ENCODE measurements around the gene AP5S1. TPM values are rescaled to one million over a fixed set of nuclear protein-coding genes. Genes with fewer than 3 reads are reported as not detected.

Gene AP5S1
- total RNA-seq, 1 donor = 17.7 TPM

- DNase-seq (ENCODE audit: low read depth) = no peak
- no peak for TF ChIP-seq CTCF (IDR thresholded peaks at IDR 0.05; ENCODE audit: insufficient read depth, low read depth, low read length)
- no peak overlapping the region for H3K4me3 ChIP-seq (ENCODE audit: low read depth, low read length)
Observed at GRCh38 chr20:3865887-3866407, 45.6 kb downstream of the AP5S1 start.

- TF ChIP-seq CTCF (IDR thresholded peaks at IDR 0.05; ENCODE audit: insufficient read depth, low read depth, low read length) = no peak
- no peak for DNase-seq (ENCODE audit: low read depth)
- no peak overlapping the region for H3K4me3 ChIP-seq (ENCODE audit: low read depth, low read length)
Observed at GRCh38 chr20:3866464-3866863, 46.1 kb downstream of the AP5S1 start.

- no peak for TF ChIP-seq CTCF (IDR thresholded peaks at IDR 0.05; ENCODE audit: insufficient read depth, low read depth, low read length)
- no peak overlapping the region for H3K4me3 ChIP-seq (ENCODE audit: low read depth, low read length)
- no peak for DNase-seq (ENCODE audit: low read depth)
Observed at GRCh38 chr20:3867802-3868201, 47.5 kb downstream of the AP5S1 start.

- TF ChIP-seq CTCF (IDR thresholded peaks at IDR 0.05; ENCODE audit: insufficient read depth, low read depth, low read length) = no peak
- no peak for DNase-seq (ENCODE audit: low read depth)
- no peak overlapping the region for H3K4me3 ChIP-seq (ENCODE audit: low read depth, low read length)
Observed at GRCh38 chr20:3869839-3870634, 49.7 kb downstream of the AP5S1 start.

- no peak for TF ChIP-seq CTCF (IDR thresholded peaks at IDR 0.05; ENCODE audit: insufficient read depth, low read depth, low read length)
- DNase-seq (ENCODE audit: low read depth) = no peak
- no peak overlapping the region for H3K4me3 ChIP-seq (ENCODE audit: low read depth, low read length)
Observed at GRCh38 chr20:3871550-3872265, 51.4 kb downstream of the AP5S1 start.

GRCh38 chr20:3873507-3873906 is 53.2 kb downstream of the AP5S1 start:
- no peak for DNase-seq (ENCODE audit: low read depth)
- TF ChIP-seq CTCF (IDR thresholded peaks at IDR 0.05; ENCODE audit: insufficient read depth, low read depth, low read length) = no peak
- H3K4me3 ChIP-seq (ENCODE audit: low read depth, low read length) = no peak overlapping the region
